Measurements from ENCODE around the gene CMSS1. TPM values are rescaled to one million over a fixed set of nuclear protein-coding genes. Genes with fewer than 3 reads are reported as not detected.
A peak's percentile ranks its signal among the peaks of the same experiment; 100 is the strongest.

Gene CMSS1
- polyA plus RNA-seq, 5 donors = 41.9 to 49.5 (median 46.3) TPM

GRCh38 chr3:99900248-99900647, 82.6 kb downstream of the CMSS1 start:
- no peak for DNase-seq

GRCh38 chr3:99901200-99901926, 83.7 kb downstream of the CMSS1 start:
- DNase-seq = peak; percentile 49 to 52

GRCh38 chr3:99902091-99902490, 84.4 kb downstream of the CMSS1 start:
- DNase-seq = no peak

- no peak for DNase-seq
These were observed 86.2 kb downstream of the CMSS1 start for GRCh38 chr3:99903869-99904268.

- no peak for DNase-seq
These were observed 90.4 kb downstream of the CMSS1 start for GRCh38 chr3:99907959-99908544.

GRCh38 chr3:99909714-99910495, 92.2 kb downstream of the CMSS1 start:
- no peak for DNase-seq

- DNase-seq = no peak
These were observed 93.2 kb downstream of the CMSS1 start for GRCh38 chr3:99910752-99911290.

- no peak for DNase-seq
These were observed 93.8 kb downstream of the CMSS1 start for GRCh38 chr3:99911433-99911832.

- no peak for DNase-seq
These were observed 98.3 kb downstream of the CMSS1 start for GRCh38 chr3:99915906-99916432.

- DNase-seq = no peak
These were observed 101.1 kb downstream of the CMSS1 start for GRCh38 chr3:99918715-99919114.

- no peak for DNase-seq
These were observed 102.0 kb downstream of the CMSS1 start for GRCh38 chr3:99919694-99920093.

- peak; percentile 50 to 54 for DNase-seq
These were observed 103.1 kb downstream of the CMSS1 start for GRCh38 chr3:99920481-99921376.

GRCh38 chr3:99921377-99921695, 103.7 kb downstream of the CMSS1 start:
- no peak for DNase-seq

- DNase-seq = no peak
These were observed 104.3 kb downstream of the CMSS1 start for GRCh38 chr3:99921986-99922385.

- no peak for DNase-seq
These were observed 106.2 kb downstream of the CMSS1 start for GRCh38 chr3:99923873-99924272.

GRCh38 chr3:99925584-99926230, 108.0 kb downstream of the CMSS1 start:
- peak in 1 of 2 donors; percentile 41 for DNase-seq

GRCh38 chr3:99927671-99928457, 110.2 kb downstream of the CMSS1 start:
- no peak for DNase-seq

GRCh38 chr3:99928771-99929744, 111.4 kb downstream of the CMSS1 start:
- no peak for DNase-seq

- no peak for DNase-seq
These were observed 112.1 kb downstream of the CMSS1 start for GRCh38 chr3:99929745-99930139.

Measured in right lung (tissue), 5 donors.